NCI-H2171 (cell line): ENCODE measurements around the gene IL12RB2.
A peak's percentile ranks its signal among the peaks of the same experiment; 100 is the strongest.

Experiments used
- DNase-seq: peaks from one replicate; lab custom pipeline; 2025; lab: John Stamatoyannopoulos, UW

Gene IL12RB2

DNA sequence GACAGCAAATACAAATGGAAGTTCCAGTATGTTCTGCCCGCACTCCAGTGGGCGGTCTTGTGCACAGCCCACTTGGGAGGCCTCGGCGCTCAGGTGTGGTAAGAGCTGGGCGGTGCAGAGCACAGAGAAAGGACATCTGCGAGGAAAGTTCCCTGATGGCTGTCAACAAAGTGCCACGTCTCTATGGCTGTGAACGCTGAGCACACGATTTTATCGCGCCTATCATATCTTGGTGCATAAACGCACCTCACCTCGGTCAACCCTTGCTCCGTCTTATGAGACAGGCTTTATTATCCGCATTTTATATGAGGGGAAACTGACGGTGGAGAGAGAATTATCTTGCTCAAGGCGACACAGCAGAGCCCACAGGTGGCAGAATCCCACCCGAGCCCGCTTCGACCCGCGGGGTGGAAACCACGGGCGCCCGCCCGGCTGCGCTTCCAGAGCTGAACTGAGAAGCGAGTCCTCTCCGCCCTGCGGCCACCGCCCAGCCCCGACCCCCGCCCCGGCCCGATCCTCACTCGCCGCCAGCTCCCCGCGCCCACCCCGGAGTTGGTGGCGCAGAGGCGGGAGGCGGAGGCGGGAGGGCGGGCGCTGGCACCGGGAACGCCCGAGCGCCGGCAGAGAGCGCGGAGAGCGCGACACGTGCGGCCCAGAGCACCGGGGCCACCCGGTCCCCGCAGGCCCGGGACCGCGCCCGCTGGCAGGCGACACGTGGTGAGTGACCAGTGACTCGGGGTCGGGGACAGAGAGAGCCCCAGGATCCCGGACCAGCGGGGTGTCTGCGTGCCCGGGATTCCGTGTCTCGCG lies at the start of gene IL12RB2:
Gene IL12RB2, plus strand, starts transcription at position 623 of the 810 bp plus-strand sequence. CDS start 12,496 bp downstream, outside the sequence.
- DNase-seq, result peak; percentile 29

- DNase-seq, result no peak
These were observed 46.0 kb upstream of the IL12RB2 start for GRCh38 chr1:67261680-67262079.

DNA sequence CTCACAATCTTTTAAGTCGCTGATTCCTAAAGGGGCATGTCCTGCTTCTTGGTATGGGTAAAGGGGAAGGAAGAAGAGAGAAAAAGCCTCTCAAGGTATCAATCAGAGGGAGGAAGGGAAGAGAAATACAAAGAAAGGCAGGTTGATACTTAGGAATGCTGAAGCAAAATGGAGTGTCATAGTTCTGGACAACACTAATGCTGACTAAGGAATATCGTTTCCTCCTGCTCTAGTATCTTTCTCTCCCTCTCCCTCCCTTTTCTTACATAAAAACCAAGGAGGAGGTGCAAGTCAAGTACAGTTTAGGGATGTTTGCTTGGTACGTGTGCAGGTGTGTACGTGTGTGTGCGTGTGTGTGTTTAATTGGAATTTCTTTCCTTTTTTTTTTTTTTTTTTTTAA lies 44.9 kb upstream of the IL12RB2 start:
- DNase-seq, result no peak

GRCh38 chr1:67264152-67264551 lies 43.5 kb upstream of the IL12RB2 start:
- no peak for DNase-seq

DNA sequence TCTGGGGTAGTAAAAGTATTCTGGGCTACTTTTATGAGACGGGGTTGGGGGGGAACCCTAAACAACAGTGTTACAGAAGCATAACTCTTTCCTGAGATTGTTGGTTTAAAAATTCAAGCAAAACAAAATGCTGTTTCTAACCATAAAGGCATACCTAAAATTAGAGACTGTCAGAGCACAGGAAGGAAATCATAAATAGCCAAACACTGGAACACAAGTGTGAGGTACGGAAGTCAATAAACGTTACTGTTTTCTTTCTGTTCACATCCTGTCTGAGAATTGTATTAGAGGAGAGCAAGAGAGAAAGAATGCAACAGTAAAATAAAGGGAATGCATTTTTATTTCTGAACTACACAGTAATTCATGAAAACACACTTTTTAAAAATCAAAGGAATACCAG lies 42.8 kb upstream of the IL12RB2 start:
- no peak for DNase-seq

DNA sequence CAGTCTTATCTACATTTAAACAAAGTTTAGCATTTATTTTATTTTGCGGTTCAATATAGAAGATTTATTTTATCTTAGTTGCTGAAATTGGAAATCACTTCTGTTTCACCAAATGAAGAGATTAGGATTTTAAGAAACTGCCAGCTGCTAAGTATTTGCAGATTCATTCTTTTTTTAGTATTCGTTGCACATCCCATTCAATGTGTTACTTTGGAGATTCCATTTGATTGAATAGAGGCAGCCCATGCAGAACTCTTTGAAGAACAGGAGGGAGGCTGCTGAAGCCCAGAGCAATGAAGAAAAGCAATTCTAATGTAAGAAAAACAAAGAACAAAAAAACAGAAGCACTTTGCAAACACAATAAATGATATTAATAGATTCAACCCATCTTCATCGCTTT lies 38.6 kb upstream of the IL12RB2 start:
- DNase-seq, result no peak

DNA sequence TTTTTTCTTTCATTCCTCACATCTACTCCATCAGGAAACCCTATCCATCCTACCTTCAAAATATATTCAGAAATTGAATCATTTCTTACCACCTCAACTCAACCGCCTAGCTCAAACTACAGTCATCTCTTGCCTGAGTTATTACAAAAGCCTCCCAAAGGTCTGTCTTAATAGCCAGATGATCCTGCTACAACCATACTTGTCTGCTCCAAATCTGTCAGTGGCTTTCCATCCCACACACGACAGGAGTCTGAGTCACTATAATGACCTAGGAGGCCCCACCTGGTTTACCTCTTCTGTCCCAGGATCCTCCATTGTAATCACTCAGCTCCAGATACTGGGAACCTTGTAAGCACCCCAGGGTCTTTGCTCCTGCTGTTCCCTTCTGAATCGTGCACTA lies 37.1 kb upstream of the IL12RB2 start:
- DNase-seq, result no peak

- no peak for DNase-seq
These were observed 34.1 kb upstream of the IL12RB2 start for GRCh38 chr1:67273591-67273990.

- no peak for DNase-seq
These were observed 32.9 kb upstream of the IL12RB2 start for GRCh38 chr1:67274623-67275325.

- no peak for DNase-seq
These were observed 27.0 kb upstream of the IL12RB2 start for GRCh38 chr1:67280696-67281095.

DNA sequence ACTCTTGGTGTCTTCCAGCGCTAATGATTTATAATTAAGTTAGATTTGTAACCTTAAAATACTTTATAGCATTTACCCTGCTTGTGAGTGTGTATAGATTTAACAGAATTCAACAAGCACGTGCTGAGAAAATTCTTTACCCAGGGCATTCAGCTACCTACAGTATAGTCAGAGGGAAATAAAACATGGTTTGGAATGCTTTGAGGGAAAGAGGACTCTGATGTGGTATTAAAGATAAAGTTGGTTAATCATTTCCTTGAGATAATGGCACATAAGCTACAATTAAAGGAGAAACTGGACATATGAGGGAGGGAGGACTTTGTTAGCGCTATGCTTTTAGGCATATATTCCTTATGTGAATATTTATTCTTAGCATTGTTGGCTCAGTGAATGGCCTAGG lies 26.4 kb upstream of the IL12RB2 start:
- DNase-seq, result no peak

- DNase-seq, result no peak
These were observed 21.7 kb upstream of the IL12RB2 start for GRCh38 chr1:67285780-67286488.

DNA sequence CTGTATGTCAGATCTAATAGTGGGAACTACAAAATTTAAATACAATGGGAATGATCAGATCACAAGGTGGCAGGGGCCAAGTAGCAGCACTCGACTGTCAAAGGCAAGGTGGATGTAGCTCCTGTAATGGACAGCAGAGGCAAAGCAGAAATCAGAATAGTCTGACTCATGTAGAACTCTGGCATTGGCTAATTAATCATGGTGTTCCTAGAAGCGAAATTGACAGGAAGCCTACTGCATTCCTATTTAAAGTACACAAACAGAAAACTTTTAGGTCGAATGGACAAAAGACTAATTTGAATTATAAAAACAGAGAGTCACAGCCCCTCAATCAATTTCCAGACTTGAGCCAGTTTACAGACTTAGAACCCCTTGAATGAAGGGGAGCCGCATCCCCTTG lies 17.4 kb upstream of the IL12RB2 start:
- DNase-seq, result no peak

GRCh38 chr1:67294836-67295617 lies 12.6 kb upstream of the IL12RB2 start:
- DNase-seq, result no peak

GRCh38 chr1:67298762-67299161 lies 8.9 kb upstream of the IL12RB2 start:
- DNase-seq, result no peak

DNA sequence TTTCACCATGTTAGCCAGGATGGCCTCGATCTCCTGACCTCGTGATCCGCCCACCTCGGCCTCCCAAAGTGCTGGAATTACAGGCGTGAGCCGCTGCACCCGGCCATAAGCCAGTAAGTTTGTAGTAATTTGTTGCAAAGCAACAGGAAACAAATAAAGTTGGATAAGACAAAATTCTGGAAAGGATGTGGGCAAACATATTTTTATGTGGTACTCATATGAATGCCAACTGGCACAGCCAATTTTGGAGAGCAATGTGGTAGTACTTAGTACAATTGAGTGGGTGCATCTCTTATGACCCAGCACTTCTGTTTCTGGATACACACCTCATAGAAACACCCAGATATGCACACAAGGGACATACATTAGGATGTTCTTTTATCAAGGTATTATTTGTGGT lies 8.4 kb upstream of the IL12RB2 start:
- DNase-seq, result no peak

DNA sequence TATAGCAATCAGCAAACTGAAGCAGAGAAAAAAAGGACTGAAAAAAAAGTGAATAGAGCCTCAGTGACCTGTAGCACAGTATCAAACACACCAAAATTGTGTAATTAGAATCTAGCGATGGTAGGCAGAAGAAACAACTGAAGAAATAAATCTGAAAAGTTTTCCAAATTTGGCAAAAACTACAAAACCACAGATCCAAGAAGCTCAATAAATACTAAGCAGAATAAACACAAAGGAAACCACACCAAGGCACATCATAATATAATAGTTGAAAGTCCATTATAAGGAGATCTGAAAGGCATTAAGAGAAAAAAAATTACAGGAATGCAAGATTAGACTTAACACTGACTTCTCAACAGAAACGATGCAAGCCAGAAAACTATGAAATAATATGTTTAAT lies 7.1 kb upstream of the IL12RB2 start:
- no peak for DNase-seq

DNA sequence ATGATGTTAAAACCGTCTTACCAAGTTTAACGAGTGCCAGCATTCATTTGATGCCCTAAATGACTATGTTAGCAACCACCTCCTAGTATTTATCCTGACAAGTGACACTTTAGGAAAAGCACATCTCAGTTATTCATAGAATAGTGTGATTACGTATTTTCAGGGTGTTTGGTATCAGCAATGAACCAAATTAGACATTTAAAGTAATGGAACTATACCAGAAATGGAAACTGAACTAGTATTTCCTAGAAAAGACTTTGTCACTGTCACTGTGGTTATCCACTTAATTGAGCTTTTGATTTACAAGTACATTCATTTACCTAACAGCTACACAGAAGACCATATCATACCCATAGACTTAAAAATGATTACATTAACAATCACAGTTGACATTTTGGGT lies 3.6 kb upstream of the IL12RB2 start:
- no peak for DNase-seq

GRCh38 chr1:67306547-67306946 lies 1.1 kb upstream of the IL12RB2 start:
- DNase-seq, result no peak

DNA sequence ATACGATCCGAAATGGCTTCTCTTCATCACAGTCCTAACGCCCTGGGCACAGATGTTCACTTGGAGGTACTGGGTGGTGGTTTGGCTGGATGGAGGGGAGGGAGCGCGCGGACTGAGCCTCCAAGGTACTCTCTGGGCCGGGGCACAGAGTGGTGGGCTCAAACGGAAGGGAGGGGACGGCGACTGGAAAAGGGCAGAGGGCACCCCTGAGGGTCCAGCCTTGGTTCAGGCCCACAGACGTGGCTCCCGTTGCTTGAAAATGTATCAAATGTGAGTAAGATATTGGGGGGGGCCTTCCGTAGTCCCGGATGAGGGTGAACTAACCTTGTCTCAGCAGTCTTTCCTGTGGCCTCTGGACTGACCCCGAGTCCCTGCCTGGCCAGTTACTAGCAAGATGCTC lies 463 bp downstream of the IL12RB2 start:
- no peak for DNase-seq

GRCh38 chr1:67312615-67313014 lies 4.9 kb downstream of the IL12RB2 start:
- DNase-seq, result no peak
